SK-N-SH treated with all-trans-retinoic acid at 6 μM for 48 hours (cell line): Measurements from ENCODE around the gene SF3B5.

Source experiments
- ATAC-seq: fragments of 200-7000 bp; cut with Tn5 transposase; 3 replicates; pipeline ENCODE4 v1.9.1; 2020; ENCODE audit warnings: mild to moderate bottlenecking, moderate library complexity
- BACH2 ChIP-seq: fragments of 250-450 bp; sonication (Bioruptor Pico); IDR thresholded peaks from 2 replicates; pipeline ENCODE4 v1.9.0; 2021; ENCODE audit warnings: mild to moderate bottlenecking, borderline replicate concordance
- CSDC2 ChIP-seq: fragments of 250-450 bp; sonication (Bioruptor Pico); IDR thresholded peaks from 2 replicates; pipeline ENCODE4 v1.5.0; 2020; ENCODE audit warnings: mild to moderate bottlenecking, moderate library complexity
- GLIS3 ChIP-seq: fragments of 250-450 bp; sonication (Bioruptor Pico); IDR thresholded peaks from 2 replicates; pipeline ENCODE4 v1.5.0; 2020; ENCODE audit warnings: mild to moderate bottlenecking, moderate library complexity
- PPARA ChIP-seq: fragments of 250-450 bp; sonication (Bioruptor Pico); IDR thresholded peaks from 2 replicates; pipeline ENCODE4 v1.5.0; 2020; ENCODE audit warnings: mild to moderate bottlenecking, borderline replicate concordance
- RARB ChIP-seq: fragments of 250-450 bp; sonication (Bioruptor Pico); IDR thresholded peaks from 2 replicates; pipeline ENCODE4 v1.8.0; 2021; ENCODE audit warnings: mild to moderate bottlenecking, moderate library complexity
- SNAI2 ChIP-seq: fragments of 250-450 bp; sonication (Bioruptor Pico); IDR thresholded peaks from 2 replicates; pipeline ENCODE4 v1.5.0; 2020; ENCODE audit warnings: mild to moderate bottlenecking, moderate library complexity
- TCF4 ChIP-seq: fragments of 250-450 bp; sonication (Bioruptor Pico); IDR thresholded peaks from 2 replicates; pipeline ENCODE4 v1.8.0; 2021; ENCODE audit warnings: mild to moderate bottlenecking, moderate library complexity, borderline replicate concordance
- ZC3H10 ChIP-seq: fragments of 250-450 bp; sonication (Bioruptor Pico); IDR thresholded peaks from 2 replicates; pipeline ENCODE4 v1.5.1; 2021; ENCODE audit warnings: mild to moderate bottlenecking, moderate library complexity
- ZFP3 ChIP-seq: fragments of 250-450 bp; sonication (Bioruptor Pico); IDR thresholded peaks from 2 replicates; pipeline ENCODE4 v1.5.0; 2020; ENCODE audit warnings: mild to moderate bottlenecking, moderate library complexity
- ZFP30 ChIP-seq: fragments of 450-650 bp; formaldehyde crosslinking; IDR thresholded peaks from 2 replicates; pipeline ENCODE4 v1.5.0; 2022; ENCODE audit warnings: mild to moderate bottlenecking, moderate library complexity
- ZNF565 ChIP-seq: fragments of 450-650 bp; formaldehyde crosslinking; conservative IDR thresholded peaks from 2 replicates; pipeline ENCODE4 v1.5.0; 2020; ENCODE audit warnings: low read depth, mild to moderate bottlenecking, moderate library complexity
- ZNF70 ChIP-seq: fragments of 450-650 bp; formaldehyde crosslinking; IDR thresholded peaks from 2 replicates; pipeline ENCODE4 v1.5.0; 2020; ENCODE audit warnings: mild to moderate bottlenecking, moderate library complexity
- ZNF8 ChIP-seq: fragments of 450-650 bp; formaldehyde crosslinking; IDR thresholded peaks from 2 replicates; pipeline ENCODE4 v1.5.0; 2020; ENCODE audit warnings: mild to moderate bottlenecking, moderate library complexity
- TF ChIP-seq, protein P1 (sequence below): fragments of 250-450 bp; sonication (Bioruptor Pico); IDR thresholded peaks from 2 replicates; pipeline ENCODE4 v1.5.1; 2020; ENCODE audit warnings: low read depth, mild to moderate bottlenecking, moderate library complexity
- TF ChIP-seq, protein P2 (sequence below): fragments of 250-450 bp; sonication (Bioruptor Pico); IDR thresholded peaks from 2 replicates; pipeline ENCODE4 v1.5.1; 2021; ENCODE audit warnings: mild to moderate bottlenecking, moderate library complexity
- TF ChIP-seq, protein P3 (sequence below): fragments of 250-450 bp; sonication (Bioruptor Pico); IDR thresholded peaks from 2 replicates; pipeline ENCODE4 v1.8.0; 2021; ENCODE audit warnings: low read depth, mild to moderate bottlenecking, moderate library complexity, borderline replicate concordance
- TF ChIP-seq, protein P4 (sequence below): fragments of 250-450 bp; sonication (Bioruptor Pico); IDR thresholded peaks from 2 replicates; pipeline ENCODE4 v1.5.0; 2020; ENCODE audit warnings: mild to moderate bottlenecking, moderate library complexity
- TF ChIP-seq, protein P5 (sequence below): fragments of 250-450 bp; sonication (Bioruptor Pico); IDR thresholded peaks from 2 replicates; pipeline ENCODE4 v1.8.0; 2020; ENCODE audit warnings: mild to moderate bottlenecking, moderate library complexity, borderline replicate concordance

The SF3B5 gene

DNA sequence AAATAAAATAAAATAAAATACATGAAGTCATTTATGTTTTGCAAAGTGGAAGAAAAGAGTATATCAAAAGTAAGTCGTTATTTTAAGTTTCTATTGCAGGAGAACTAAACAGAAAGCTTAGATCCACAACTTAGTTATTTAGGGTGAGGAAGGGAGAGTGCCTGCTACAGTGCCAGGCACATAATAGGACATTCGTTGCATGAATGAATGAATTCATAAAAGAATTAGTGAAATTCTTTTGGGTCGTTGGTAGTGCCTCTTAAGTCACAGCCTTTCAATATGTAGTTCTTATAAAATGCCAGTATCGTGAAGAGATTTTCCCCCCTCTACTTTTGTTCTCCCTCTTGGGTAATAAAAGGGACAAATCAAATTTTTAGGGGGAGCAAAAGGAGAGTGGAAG is 29.1 kb downstream of the SF3B5 start:
- TF ChIP-seq ZNF70 (CRISPR knock-in tag) (no peak), PPARA (CRISPR knock-in tag) (no peak), ZFP3 (CRISPR knock-in tag) (no peak), SNAI2 (CRISPR knock-in tag) (no peak), GLIS3 (CRISPR knock-in tag) (no peak), RARB (no peak), CSDC2 (CRISPR knock-in tag) (no peak), ZNF565 (no peak), TCF4 (CRISPR knock-in tag) (no peak), ZNF8 (CRISPR knock-in tag) (no peak), ZFP30 (CRISPR knock-in tag) (no peak), ZC3H10 (CRISPR knock-in tag) (no peak)
- TF ChIP-seq, protein P1, sequence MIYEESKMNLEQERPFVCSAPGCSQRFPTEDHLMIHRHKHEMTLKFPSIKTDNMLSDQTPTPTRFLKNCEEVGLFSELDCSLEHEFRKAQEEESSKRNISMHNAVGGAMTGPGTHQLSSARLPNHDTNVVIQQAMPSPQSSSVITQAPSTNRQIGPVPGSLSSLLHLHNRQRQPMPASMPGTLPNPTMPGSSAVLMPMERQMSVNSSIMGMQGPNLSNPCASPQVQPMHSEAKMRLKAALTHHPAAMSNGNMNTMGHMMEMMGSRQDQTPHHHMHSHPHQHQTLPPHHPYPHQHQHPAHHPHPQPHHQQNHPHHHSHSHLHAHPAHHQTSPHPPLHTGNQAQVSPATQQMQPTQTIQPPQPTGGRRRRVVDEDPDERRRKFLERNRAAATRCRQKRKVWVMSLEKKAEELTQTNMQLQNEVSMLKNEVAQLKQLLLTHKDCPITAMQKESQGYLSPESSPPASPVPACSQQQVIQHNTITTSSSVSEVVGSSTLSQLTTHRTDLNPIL (CRISPR knock-in tag): no peak
- no peak for ATAC-seq

DNA sequence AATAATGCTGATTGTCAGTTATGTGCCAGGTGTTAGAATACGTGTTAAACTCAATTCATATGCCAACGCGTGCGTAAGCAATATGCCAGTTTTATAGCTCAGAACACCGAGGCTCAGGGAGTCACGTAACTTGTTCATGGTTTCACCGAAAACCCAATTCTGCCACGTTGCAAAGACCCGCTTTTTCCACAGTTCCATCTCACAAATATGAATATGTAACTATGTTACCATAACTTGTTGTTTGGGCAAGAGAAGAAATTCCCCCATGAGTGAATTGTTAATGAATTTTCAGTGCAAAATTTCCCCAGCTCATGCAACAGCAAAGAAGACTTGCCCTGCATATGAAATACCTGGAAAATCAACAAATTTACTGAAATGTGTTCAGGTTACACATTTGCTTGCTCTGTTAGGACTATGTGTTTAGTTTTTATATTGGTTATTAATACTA is 30.1 kb downstream of the SF3B5 start:
- TF ChIP-seq TCF4 (CRISPR knock-in tag) (no peak), SNAI2 (CRISPR knock-in tag) (no peak)
- TF ChIP-seq, protein P2, sequence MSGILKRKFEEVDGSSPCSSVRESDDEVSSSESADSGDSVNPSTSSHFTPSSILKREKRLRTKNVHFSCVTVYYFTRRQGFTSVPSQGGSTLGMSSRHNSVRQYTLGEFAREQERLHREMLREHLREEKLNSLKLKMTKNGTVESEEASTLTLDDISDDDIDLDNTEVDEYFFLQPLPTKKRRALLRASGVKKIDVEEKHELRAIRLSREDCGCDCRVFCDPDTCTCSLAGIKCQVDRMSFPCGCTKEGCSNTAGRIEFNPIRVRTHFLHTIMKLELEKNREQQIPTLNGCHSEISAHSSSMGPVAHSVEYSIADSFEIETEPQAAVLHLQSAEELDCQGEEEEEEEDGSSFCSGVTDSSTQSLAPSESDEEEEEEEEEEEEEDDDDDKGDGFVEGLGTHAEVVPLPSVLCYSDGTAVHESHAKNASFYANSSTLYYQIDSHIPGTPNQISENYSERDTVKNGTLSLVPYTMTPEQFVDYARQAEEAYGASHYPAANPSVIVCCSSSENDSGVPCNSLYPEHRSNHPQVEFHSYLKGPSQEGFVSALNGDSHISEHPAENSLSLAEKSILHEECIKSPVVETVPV (CRISPR knock-in tag): no peak
- TF ChIP-seq, protein P3, sequence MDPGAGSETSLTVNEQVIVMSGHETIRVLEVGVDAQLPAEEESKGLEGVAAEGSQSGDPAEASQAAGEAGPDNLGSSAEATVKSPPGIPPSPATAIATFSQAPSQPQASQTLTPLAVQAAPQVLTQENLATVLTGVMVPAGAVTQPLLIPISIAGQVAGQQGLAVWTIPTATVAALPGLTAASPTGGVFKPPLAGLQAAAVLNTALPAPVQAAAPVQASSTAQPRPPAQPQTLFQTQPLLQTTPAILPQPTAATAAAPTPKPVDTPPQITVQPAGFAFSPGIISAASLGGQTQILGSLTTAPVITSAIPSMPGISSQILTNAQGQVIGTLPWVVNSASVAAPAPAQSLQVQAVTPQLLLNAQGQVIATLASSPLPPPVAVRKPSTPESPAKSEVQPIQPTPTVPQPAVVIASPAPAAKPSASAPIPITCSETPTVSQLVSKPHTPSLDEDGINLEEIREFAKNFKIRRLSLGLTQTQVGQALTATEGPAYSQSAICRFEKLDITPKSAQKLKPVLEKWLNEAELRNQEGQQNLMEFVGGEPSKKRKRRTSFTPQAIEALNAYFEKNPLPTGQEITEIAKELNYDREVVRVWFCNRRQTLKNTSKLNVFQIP (CRISPR knock-in tag): no peak
- ATAC-seq: no peak

DNA sequence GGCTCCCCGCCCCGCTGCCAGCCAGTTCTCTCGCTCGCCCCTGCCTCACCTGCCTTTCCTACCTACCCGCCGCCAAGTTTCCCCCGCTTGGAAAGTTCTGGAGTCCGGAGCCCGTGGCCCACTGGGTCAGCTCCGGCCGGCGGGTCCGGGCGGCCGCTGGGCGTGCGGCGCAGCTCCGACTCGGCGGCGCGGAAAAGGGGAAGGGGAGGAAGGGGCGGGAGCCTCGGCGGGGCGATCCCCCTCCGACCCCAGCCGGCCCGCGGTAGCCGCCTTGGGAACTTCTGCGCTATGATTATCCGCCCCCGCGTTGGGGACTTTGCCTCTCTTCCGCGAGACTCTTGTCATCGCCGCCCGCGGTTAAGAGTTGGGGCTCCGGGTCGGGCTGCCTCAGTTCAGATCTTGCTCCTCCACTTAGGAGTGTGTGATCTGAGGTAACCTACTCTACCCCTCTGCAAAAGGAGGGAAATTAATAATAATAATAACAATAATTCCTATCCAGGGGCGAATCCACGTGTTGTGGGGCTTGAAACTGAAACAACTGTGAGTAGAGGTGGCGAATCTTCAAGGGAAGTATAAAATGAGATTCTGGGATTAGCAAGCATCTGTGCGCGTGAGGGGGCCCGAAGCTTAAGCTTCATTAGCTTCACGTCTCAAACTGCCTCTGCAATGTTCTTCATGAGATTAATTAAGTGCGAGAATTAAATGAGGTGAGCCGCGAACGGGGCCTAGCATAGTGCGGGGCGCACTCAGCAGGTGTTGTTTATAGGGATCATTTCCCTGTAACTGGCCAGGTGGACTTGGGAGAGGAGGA is 30.8 kb downstream of the SF3B5 start:
- ATAC-seq: peak; percentile 10
- TF ChIP-seq ZNF70 (CRISPR knock-in tag): no peak
- TF ChIP-seq SNAI2 (CRISPR knock-in tag): no peak
- TF ChIP-seq, protein P4, sequence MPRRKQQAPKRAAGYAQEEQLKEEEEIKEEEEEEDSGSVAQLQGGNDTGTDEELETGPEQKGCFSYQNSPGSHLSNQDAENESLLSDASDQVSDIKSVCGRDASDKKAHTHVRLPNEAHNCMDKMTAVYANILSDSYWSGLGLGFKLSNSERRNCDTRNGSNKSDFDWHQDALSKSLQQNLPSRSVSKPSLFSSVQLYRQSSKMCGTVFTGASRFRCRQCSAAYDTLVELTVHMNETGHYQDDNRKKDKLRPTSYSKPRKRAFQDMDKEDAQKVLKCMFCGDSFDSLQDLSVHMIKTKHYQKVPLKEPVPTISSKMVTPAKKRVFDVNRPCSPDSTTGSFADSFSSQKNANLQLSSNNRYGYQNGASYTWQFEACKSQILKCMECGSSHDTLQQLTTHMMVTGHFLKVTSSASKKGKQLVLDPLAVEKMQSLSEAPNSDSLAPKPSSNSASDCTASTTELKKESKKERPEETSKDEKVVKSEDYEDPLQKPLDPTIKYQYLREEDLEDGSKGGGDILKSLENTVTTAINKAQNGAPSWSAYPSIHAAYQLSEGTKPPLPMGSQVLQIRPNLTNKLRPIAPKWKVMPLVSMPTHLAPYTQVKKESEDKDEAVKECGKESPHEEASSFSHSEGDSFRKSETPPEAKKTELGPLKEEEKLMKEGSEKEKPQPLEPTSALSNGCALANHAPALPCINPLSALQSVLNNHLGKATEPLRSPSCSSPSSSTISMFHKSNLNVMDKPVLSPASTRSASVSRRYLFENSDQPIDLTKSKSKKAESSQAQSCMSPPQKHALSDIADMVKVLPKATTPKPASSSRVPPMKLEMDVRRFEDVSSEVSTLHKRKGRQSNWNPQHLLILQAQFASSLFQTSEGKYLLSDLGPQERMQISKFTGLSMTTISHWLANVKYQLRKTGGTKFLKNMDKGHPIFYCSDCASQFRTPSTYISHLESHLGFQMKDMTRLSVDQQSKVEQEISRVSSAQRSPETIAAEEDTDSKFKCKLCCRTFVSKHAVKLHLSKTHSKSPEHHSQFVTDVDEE (CRISPR knock-in tag): no peak
- no peak for TF ChIP-seq ZNF8 (CRISPR knock-in tag)
- TF ChIP-seq ZFP3 (CRISPR knock-in tag): no peak
- no peak for TF ChIP-seq BACH2 (CRISPR knock-in tag)
- no peak for TF ChIP-seq ZC3H10 (CRISPR knock-in tag)
- TF ChIP-seq, protein P2 (CRISPR knock-in tag): no peak
- TF ChIP-seq, protein P1 (CRISPR knock-in tag): no peak
- TF ChIP-seq, protein P5, sequence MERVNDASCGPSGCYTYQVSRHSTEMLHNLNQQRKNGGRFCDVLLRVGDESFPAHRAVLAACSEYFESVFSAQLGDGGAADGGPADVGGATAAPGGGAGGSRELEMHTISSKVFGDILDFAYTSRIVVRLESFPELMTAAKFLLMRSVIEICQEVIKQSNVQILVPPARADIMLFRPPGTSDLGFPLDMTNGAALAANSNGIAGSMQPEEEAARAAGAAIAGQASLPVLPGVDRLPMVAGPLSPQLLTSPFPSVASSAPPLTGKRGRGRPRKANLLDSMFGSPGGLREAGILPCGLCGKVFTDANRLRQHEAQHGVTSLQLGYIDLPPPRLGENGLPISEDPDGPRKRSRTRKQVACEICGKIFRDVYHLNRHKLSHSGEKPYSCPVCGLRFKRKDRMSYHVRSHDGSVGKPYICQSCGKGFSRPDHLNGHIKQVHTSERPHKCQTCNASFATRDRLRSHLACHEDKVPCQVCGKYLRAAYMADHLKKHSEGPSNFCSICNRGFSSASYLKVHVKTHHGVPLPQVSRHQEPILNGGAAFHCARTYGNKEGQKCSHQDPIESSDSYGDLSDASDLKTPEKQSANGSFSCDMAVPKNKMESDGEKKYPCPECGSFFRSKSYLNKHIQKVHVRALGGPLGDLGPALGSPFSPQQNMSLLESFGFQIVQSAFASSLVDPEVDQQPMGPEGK (CRISPR knock-in tag): no peak
